HCT116 (cell line): Measurements from ENCODE around the gene ZBTB39.

Source experiments
- JUND ChIP-seq: IDR thresholded peaks from 2 replicates; pipeline ENCODE4 v1.6.1; 2012
- POLR2A ChIP-seq: IDR thresholded peaks from 2 replicates; pipeline ENCODE4 v1.7.0; 2011; ENCODE audit warnings: borderline replicate concordance; ENCODE audit not compliant: insufficient read depth, insufficient read length; ENCODE audit errors: extremely low read depth
- POLR2AphosphoS5 ChIP-seq: IDR thresholded peaks from 2 replicates; pipeline ENCODE4 v1.6.1; 2011; ENCODE audit warnings: mild to moderate bottlenecking, low read depth, low read length, moderate library complexity
- SP1 ChIP-seq: IDR thresholded peaks from 2 replicates; pipeline ENCODE4 v1.6.1; 2012; ENCODE audit warnings: low read depth
- TF ChIP-seq, protein P1 (sequence below), 3 experiments: fragments of 200-600 bp in 1 of 3; sonication (generic) in 1 of 3; IDR thresholded peaks in 2 of 3; conservative IDR thresholded peaks in 1 of 3; 2 replicates each; pipeline ENCODE4 v1.5.1; 2012 to 2017; ENCODE audit warnings: low read depth in 2 of 3, low read length in 2 of 3, antibody characterized with exemption in 1 of 3, borderline replicate concordance in 1 of 3, control low read depth in 1 of 3, mild to moderate bottlenecking in 1 of 3, mixed read lengths in 1 of 3, mixed run types in 1 of 3, moderate library complexity in 1 of 3; ENCODE audit not compliant: insufficient read depth in 1 of 3
- TF ChIP-seq, protein P2 (sequence below): IDR thresholded peaks from 2 replicates; pipeline ENCODE4 v1.6.1; 2011; ENCODE audit warnings: mild to moderate bottlenecking, low read length, moderate library complexity; ENCODE audit not compliant: insufficient replicate concordance; ENCODE audit errors: extremely low read depth
- TF ChIP-seq, protein P3 (sequence below): IDR thresholded peaks from 2 replicates; pipeline ENCODE4 v1.6.1; 2012; ENCODE audit warnings: low read depth

DNA sequence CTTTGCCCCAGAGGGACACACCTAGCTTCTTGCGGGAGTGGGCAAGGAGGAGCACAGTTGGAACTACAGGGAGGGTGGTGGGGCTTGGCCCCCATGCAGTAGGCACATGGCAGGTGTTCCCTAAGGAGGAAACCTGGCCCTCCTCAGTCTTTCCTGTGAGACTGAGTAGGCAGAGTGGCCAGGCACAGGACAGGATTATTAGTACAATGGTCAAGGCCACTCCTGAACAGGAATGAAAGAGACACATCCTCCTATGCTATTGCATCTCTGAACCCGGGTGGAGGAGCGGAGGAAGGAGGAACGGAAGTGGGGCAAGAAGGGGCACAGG, 42.7 kb upstream of the ZBTB39 start:
- TF ChIP-seq, protein P1, sequence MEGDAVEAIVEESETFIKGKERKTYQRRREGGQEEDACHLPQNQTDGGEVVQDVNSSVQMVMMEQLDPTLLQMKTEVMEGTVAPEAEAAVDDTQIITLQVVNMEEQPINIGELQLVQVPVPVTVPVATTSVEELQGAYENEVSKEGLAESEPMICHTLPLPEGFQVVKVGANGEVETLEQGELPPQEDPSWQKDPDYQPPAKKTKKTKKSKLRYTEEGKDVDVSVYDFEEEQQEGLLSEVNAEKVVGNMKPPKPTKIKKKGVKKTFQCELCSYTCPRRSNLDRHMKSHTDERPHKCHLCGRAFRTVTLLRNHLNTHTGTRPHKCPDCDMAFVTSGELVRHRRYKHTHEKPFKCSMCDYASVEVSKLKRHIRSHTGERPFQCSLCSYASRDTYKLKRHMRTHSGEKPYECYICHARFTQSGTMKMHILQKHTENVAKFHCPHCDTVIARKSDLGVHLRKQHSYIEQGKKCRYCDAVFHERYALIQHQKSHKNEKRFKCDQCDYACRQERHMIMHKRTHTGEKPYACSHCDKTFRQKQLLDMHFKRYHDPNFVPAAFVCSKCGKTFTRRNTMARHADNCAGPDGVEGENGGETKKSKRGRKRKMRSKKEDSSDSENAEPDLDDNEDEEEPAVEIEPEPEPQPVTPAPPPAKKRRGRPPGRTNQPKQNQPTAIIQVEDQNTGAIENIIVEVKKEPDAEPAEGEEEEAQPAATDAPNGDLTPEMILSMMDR (IDR thresholded peaks at IDR 0.05 in 2 of 3, conservative IDR thresholded peaks at IDR 0.05 in 1 of 3; ENCODE audit: borderline replicate concordance in 1 of 3, insufficient read depth in 1 of 3, low read depth in 2 of 3, low read length in 2 of 3) = no peak
- TF ChIP-seq SP1 = no peak
- no peak for TF ChIP-seq POLR2A
- TF ChIP-seq, protein P2, sequence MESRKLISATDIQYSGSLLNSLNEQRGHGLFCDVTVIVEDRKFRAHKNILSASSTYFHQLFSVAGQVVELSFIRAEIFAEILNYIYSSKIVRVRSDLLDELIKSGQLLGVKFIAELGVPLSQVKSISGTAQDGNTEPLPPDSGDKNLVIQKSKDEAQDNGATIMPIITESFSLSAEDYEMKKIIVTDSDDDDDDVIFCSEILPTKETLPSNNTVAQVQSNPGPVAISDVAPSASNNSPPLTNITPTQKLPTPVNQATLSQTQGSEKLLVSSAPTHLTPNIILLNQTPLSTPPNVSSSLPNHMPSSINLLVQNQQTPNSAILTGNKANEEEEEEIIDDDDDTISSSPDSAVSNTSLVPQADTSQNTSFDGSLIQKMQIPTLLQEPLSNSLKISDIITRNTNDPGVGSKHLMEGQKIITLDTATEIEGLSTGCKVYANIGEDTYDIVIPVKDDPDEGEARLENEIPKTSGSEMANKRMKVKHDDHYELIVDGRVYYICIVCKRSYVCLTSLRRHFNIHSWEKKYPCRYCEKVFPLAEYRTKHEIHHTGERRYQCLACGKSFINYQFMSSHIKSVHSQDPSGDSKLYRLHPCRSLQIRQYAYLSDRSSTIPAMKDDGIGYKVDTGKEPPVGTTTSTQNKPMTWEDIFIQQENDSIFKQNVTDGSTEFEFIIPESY = no peak
- TF ChIP-seq POLR2AphosphoS5 = no peak
- TF ChIP-seq, protein P3, sequence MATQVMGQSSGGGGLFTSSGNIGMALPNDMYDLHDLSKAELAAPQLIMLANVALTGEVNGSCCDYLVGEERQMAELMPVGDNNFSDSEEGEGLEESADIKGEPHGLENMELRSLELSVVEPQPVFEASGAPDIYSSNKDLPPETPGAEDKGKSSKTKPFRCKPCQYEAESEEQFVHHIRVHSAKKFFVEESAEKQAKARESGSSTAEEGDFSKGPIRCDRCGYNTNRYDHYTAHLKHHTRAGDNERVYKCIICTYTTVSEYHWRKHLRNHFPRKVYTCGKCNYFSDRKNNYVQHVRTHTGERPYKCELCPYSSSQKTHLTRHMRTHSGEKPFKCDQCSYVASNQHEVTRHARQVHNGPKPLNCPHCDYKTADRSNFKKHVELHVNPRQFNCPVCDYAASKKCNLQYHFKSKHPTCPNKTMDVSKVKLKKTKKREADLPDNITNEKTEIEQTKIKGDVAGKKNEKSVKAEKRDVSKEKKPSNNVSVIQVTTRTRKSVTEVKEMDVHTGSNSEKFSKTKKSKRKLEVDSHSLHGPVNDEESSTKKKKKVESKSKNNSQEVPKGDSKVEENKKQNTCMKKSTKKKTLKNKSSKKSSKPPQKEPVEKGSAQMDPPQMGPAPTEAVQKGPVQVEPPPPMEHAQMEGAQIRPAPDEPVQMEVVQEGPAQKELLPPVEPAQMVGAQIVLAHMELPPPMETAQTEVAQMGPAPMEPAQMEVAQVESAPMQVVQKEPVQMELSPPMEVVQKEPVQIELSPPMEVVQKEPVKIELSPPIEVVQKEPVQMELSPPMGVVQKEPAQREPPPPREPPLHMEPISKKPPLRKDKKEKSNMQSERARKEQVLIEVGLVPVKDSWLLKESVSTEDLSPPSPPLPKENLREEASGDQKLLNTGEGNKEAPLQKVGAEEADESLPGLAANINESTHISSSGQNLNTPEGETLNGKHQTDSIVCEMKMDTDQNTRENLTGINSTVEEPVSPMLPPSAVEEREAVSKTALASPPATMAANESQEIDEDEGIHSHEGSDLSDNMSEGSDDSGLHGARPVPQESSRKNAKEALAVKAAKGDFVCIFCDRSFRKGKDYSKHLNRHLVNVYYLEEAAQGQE = no peak
- no peak for TF ChIP-seq JUND
